ENCODE measurements around the gene GLRA2. TPM values are rescaled to one million over a fixed set of nuclear protein-coding genes. Genes with fewer than 3 reads are reported as not detected.

GLRA2 gene
- total RNA-seq, 4 donors from 2014 or later, result not detected

GRCh38 chrX:14564058-14564457 lies 34.7 kb downstream of the GLRA2 start:
- no peaks in the 10 kb centered on the region for H3K9me3 ChIP-seq
- H3K4me1 ChIP-seq, result no peaks in the 10 kb centered on the region
- no peak overlapping the region for H3K27ac ChIP-seq
- no peak for DNase-seq (ENCODE audit: low spot score in 2 of 2)
- H3K36me3 ChIP-seq, result no peaks in the 10 kb centered on the region
- no peaks in the 10 kb centered on the region for H3K27me3 ChIP-seq
- TF ChIP-seq CTCF (IDR thresholded peaks at IDR 0.05), result no peak
- no peak for TF ChIP-seq POLR2A (IDR thresholded peaks at IDR 0.05)
- no peak for TF ChIP-seq POLR2AphosphoS5 (IDR thresholded peaks at IDR 0.05)
- no peak for TF ChIP-seq EP300 (IDR thresholded peaks at IDR 0.05)
- 76% methylated on average over 2 of the region's 2 CpGs for WGBS
- H3K4me3 ChIP-seq, result no peak overlapping the region

GRCh38 chrX:14573161-14573560 lies 43.8 kb downstream of the GLRA2 start:
- H3K4me3 ChIP-seq, result no peak overlapping the region
- no peak for DNase-seq (ENCODE audit: low spot score in 2 of 2)
- TF ChIP-seq CTCF (IDR thresholded peaks at IDR 0.05) (no peak), EP300 (IDR thresholded peaks at IDR 0.05) (no peak), POLR2A (IDR thresholded peaks at IDR 0.05) (no peak), POLR2AphosphoS5 (IDR thresholded peaks at IDR 0.05) (no peak)
- 29% methylated on average over 2 of the region's 2 CpGs for WGBS
- no peaks in the 10 kb centered on the region for H3K27me3 ChIP-seq
- H3K27ac ChIP-seq, result no peak overlapping the region
- no peaks in the 10 kb centered on the region for H3K36me3 ChIP-seq
- no peaks in the 10 kb centered on the region for H3K4me1 ChIP-seq
- H3K9me3 ChIP-seq, result no peaks in the 10 kb centered on the region

DNA sequence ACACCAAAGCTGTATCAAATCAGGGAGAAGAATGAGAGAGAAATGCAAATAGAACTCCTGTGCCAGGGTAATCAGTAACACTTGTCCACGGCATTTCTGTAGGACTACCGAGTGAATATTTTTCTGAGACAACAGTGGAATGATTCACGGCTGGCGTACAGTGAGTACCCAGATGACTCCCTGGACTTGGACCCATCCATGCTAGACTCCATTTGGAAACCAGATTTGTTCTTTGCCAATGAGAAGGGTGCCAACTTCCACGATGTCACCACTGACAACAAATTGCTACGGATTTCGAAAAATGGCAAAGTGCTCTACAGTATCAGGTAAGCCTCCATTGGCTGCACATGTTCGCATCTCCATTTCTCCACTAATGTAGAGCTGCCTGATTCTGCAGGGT lies 51.7 kb downstream of the GLRA2 start:
- Histone ChIP-seq H3K27ac (no peak overlapping the region), H3K4me3 (no peak overlapping the region), H3K27me3 (no peaks in the 10 kb centered on the region), H3K9me3 (no peaks in the 10 kb centered on the region), H3K36me3 (no peaks in the 10 kb centered on the region), H3K4me1 (no peaks in the 10 kb centered on the region)
- DNase-seq (ENCODE audit: low spot score in 2 of 2), result no peak
- TF ChIP-seq EP300 (IDR thresholded peaks at IDR 0.05) (no peak), POLR2A (IDR thresholded peaks at IDR 0.05) (no peak), POLR2AphosphoS5 (IDR thresholded peaks at IDR 0.05) (no peak)
- WGBS, result 83% methylated on average over 8 of the region's 8 CpGs

- Histone ChIP-seq H3K9me3 (no peaks in the 10 kb centered on the region), H3K27me3 (no peaks in the 10 kb centered on the region), H3K27ac (no peak overlapping the region), H3K4me3 (no peak overlapping the region), H3K36me3 (no peaks in the 10 kb centered on the region), H3K4me1 (no peaks in the 10 kb centered on the region)
- DNase-seq (ENCODE audit: low spot score in 2 of 2), result no peak
- TF ChIP-seq EP300 (IDR thresholded peaks at IDR 0.05), result no peak
- no peak for TF ChIP-seq CTCF (IDR thresholded peaks at IDR 0.05)
- TF ChIP-seq POLR2AphosphoS5 (IDR thresholded peaks at IDR 0.05), result no peak
- TF ChIP-seq POLR2A (IDR thresholded peaks at IDR 0.05), result no peak
- 85% methylated on average over 2 of the region's 2 CpGs for WGBS
Measured at GRCh38 chrX:14584548-14584947, 55.2 kb downstream of the GLRA2 start.

DNA sequence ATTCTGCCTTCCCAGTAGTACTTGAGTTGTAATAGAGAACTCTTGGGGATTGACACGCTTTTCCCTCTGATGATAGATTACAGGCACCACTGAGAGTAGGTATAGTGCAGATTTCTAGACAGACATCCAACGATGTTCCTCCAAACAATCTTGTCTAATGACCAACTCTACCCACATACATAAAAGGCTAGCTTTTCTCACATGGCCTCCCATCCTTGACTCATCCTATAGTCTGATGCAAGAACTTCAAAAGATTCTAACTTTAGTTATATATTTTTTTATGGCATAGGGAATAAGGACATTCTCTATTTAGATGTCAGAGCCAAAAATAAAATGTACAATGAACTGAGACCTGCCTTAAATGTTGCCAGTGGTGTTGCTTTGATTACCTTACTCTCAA lies 60.9 kb downstream of the GLRA2 start:
- no peaks in the 10 kb centered on the region for H3K4me1 ChIP-seq
- WGBS, result 70% methylated on average over 2 of the region's 2 CpGs
- DNase-seq (ENCODE audit: low spot score in 2 of 2), result no peak
- H3K27me3 ChIP-seq, result no peaks in the 10 kb centered on the region
- H3K36me3 ChIP-seq, result no peaks in the 10 kb centered on the region
- H3K4me3 ChIP-seq, result no peak overlapping the region
- H3K9me3 ChIP-seq, result no peaks in the 10 kb centered on the region
- H3K27ac ChIP-seq, result no peak overlapping the region
- TF ChIP-seq EP300 (IDR thresholded peaks at IDR 0.05) (no peak), CTCF (IDR thresholded peaks at IDR 0.05) (no peak), POLR2AphosphoS5 (IDR thresholded peaks at IDR 0.05) (no peak), POLR2A (IDR thresholded peaks at IDR 0.05) (no peak)

Measured in suprapubic skin (tissue), 4 donors.